ENCODE results near the gene ALDH16A1.
A peak's percentile ranks its signal among the peaks of the same experiment; 100 is the strongest.

The ALDH16A1 gene

DNA sequence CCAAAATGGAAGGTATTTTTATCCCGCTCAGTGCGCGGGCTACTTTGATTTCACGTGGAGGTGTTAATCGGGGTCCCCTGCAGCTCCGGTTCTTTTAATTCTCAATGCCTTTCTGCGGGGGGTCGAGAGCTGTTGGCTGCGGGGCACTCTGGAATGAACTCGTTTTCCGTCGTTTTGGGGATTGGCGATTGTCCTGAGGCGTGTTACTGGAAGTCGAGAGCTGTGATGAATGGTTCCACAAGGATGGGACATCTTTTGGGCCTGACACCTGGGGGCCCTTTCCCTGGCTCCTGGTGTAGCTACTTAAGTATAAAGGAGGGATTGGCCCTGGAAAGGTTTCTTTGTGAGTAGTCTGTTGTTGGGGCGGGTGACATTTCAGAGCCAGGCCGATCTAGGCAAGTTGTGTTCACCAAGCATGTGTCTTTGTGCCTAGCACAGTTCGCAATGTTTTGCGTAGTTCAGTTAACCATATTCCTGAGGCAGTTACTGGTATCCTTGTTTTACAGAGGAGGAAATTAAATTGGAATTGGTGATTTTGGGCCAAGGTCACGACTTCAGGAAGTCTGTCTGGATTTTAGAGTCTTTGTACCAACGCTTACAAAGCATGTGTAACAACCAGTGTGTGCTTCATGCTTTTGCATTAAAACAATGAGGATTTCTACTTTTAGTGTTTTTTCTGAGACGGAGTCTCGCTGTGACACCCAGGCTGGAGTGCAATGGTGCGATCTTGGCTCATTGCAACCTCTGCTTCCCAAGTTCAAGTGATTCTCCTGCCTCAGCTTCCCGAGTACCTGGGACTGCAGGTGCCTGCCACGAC, 35.2 kb downstream of the ALDH16A1 start:
- DNase-seq (ENCODE audit: low read depth, low spot score) = no peak

DNA sequence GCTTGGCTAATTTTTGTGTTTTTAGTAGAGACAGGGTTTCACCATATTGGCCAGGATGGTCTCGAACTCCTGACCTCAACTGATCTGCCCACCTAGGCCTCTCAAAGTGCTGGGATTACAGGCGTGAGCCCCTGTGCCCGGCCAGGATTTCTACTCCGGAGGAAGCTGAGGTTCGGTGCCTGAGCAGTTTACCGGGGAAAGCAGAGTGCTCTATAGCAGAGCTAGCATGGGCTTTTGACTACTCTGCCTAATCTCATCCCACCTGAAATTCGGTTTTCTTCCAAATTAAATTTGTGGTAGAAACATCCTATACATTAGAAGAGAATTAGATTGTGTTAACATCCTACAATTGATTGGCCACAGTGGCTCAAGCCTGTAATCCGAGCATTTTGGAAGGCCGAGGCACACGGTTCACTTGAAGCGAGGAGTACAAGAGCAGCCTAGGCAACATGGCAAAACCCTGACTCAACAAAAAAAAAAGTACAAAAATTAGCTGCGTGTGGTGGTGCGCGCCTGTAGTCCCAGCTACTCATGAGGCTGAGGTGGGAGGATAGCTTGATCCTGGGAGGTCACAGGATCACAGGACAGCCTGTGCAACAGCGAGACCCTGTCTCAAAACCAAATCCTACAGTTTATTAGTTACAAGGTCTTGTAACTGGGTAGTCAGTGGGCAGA, 36.0 kb downstream of the ALDH16A1 start:
- DNase-seq (ENCODE audit: low read depth, low spot score) = no peak

DNA sequence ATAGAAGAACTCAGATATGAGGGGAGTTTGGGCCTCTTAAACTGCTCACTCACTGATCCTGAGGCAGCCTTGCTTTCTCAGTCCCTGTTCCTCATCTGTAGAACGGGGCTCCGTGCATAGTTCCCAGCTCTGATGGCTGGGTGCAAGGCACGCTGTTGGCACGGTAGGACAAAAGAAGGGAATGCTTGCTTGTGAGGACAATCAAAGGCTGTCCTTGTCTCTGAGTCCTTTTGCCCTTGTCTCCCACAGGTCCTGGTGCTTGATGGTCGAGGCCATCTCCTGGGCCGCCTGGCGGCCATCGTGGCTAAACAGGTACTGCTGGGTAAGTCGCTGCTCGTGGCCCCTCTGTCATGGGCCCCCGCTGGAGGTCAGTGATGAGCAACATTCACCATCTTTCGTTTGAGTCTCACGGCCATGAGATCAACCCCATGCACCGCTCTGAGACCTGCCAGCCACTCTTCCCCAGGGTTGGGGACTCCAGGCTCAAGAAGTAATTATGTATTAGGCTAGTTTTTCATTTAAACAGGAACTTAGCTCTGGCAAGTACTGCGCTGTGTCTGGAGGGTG, 36.7 kb downstream of the ALDH16A1 start:
- no peak for DNase-seq (ENCODE audit: low read depth, low spot score)

DNA sequence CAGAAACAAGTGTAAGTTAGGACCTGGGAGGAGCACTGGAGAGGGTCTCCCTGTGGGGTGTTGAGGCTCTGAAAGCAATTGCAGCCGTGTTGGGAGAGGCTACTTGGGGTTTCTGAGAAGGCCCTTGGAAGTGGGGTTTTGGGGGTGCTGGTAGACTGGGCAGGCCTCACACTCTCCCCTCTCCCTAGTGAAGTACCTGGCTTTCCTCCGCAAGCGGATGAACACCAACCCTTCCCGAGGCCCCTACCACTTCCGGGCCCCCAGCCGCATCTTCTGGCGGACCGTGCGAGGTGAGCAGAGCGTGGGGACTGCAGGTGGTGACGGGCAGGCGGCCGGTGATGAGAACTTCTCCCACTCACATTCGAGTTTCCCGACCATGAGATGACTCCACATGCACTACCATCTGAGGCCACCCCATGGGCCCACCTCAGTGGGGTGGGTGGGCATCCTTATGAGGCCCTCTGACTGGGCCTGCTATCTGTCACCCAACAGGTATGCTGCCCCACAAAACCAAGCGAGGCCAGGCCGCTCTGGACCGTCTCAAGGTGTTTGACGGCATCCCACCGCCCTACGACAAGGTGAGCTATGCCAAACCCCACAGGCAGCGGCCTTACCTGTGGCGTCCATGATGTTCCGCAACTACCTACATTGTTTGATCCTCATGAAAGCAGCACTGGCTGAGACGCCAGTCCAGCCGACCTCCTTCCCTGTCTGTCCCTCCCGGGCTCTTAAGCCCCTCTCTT, 37.4 kb downstream of the ALDH16A1 start:
- no peak for DNase-seq (ENCODE audit: low read depth, low spot score)

DNA sequence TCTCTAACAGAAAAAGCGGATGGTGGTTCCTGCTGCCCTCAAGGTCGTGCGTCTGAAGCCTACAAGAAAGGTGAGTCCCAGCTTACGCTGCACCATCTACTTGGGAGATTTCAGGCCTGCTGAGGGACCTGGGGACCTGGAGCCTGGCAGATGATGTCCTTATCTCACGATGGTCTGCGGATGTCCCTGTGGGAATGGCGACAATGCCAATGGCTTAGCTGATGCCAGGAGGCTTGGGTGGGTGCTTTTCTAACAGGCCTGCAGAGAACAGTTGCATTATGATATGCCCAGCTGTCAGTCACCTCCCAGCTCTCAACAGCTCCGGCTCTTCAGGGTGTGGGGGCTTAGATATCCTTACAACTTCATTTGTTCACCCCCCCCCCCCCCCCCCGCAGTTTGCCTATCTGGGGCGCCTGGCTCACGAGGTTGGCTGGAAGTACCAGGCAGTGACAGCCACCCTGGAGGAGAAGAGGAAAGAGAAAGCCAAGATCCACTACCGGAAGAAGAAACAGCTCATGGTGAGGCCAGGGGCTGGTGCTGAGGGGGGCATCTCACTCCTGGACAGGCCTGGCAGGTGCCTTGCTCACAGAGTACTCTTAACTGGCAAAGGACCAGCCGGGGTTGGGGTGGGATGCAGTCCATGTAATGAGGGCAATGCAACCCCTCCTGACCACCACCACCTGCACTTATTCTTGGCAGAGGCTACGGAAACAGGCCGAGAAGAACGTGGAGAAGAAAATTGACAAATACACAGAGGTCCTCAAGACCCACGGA, 38.2 kb downstream of the ALDH16A1 start:
- DNase-seq (ENCODE audit: low read depth, low spot score) = no peak

DNA sequence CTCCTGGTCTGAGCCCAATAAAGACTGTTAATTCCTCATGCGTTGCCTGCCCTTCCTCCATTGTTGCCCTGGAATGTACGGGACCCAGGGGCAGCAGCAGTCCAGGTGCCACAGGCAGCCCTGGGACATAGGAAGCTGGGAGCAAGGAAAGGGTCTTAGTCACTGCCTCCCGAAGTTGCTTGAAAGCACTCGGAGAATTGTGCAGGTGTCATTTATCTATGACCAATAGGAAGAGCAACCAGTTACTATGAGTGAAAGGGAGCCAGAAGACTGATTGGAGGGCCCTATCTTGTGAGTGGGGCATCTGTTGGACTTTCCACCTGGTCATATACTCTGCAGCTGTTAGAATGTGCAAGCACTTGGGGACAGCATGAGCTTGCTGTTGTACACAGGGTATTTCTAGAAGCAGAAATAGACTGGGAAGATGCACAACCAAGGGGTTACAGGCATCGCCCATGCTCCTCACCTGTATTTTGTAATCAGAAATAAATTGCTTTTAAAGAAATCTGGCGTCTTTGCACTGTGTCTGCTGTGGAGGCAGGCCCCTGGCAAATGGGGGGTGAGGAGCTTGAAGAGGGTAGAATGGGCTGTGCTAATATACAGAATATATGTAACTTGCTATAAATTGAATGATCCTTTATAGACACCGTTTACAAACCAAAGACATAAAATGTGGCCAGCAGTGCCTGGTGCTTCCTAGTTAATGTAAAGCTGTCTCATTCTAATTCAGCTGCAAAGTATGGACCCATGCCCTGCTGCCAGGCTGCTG, 39.0 kb downstream of the ALDH16A1 start:
- no peak for DNase-seq (ENCODE audit: low read depth, low spot score)

DNA sequence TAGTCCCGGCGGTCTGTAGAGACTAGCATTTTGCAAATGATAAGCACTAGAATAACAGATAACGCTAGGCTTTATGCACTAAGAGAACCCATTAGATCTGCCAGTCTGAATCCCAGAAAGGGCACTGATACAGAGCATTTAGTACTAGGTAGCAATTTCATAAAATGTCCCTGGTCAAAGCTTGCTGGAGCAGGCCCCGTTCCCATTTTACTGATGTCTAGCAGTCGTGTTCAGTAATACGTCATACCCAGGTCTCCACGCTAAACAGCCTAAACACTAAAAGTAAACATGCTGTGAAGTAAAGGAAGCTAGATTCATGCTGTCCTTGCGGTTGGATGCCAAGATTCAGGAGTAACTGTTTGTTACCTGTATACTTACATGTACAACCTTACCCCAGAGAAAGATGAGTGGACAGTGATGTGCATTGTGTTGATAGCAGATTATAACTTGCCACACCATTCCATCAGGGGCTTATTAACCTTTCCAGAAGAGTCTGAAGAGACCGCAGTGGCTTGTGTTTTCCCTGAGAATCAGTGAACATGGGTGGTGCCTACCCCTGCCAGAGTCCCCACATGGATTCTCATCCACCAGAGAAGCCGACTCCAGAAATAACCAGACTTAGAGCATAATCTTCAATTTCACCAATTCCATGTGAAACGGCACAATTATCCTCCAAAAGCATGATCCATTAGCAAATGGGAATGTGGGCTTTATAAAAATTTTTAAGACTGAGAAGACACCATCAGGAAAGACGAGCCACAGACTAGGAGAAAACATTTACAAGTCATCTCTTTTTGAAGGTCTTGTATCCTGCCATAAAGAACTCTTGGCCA, 39.8 kb downstream of the ALDH16A1 start:
- DNase-seq (ENCODE audit: low read depth, low spot score) = no peak

DNA sequence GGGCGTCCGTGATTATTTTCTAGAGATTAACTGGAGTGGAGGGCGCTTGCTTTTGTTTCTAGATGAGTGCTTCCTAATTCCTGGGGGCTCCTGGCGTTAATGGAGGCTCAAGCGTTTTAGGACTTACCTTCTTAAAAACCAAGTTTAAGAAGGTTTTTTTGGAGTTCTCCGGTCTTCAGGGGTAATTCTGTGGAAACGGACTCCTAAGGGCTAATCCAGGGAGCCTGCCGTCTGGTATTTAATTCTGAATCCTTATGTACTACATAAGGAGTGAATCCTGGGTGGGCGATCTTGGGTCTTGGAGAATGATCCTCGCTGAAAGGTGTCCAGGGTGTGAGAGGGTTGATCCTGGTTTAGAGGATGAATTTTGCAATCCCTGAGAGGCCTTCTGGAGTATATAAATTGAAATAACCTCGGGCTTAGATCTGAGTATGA, 43.6 kb downstream of the ALDH16A1 start:
- DNase-seq (ENCODE audit: low read depth, low spot score) = no peak

DNA sequence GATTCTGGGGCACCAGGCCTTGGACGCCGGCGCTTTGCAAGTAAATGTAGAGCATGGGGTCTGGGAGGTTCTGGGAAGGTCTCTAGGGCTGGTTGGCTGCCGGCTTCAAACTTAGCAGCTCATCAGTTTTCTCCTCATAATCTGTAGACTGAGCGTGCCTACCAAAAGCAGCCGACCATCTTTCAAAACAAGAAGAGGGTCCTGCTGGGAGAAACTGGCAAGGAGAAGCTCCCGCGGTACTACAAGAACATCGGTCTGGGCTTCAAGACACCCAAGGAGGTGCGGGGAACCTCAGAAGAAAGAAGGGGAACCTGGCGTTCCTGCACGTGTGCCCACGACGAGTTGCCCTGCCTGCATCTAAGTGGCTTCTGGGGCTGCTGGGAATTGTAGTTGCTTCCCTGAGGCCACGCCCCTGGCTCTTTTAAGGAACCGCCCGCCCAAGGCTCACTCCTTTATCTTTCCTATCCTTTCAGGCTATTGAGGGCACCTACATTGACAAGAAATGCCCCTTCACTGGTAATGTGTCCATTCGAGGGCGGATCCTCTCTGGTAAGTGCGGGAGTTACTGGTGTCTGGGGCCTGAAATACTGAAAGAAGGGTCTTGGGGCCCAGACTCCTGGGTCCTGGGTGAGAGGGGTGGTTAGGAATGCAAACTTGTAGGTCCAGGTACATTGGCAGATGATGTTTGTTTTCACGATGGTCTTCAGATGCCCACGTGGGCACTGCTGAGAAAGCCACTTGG, 44.2 kb downstream of the ALDH16A1 start:
- DNase-seq (ENCODE audit: low read depth, low spot score) = no peak

DNA sequence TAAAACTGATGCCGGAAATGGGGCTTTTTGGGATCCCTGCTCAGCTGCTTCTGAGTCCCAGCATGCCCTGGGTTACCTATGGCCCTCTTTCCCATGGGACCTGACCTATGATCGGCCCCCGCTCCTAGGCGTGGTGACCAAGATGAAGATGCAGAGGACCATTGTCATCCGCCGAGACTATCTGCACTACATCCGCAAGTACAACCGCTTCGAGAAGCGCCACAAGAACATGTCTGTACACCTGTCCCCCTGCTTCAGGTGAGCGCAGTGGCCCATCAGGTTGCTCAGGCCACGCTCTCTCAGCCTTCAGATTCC, 44.7 kb downstream of the ALDH16A1 start:
- no peak for DNase-seq (ENCODE audit: low read depth, low spot score)

DNA sequence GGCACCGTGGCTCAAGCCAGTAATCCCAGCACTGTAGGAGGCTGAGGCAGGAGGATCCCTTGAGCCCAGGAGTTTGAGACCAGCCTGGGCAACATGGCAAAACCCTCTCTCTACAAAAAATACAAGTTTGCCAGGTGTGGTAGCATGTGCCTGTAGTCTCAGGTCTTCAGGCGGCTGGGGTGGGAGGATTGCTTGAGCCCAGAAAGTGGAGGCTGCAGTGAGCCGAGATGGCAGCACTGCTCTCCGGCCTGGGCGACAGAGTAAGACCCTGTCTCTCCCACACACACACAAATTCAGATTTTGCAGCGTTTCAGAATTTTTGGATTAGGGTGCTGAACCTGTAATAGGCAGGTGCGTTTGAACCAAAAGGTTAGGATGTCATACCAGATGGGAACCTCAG, 45.5 kb downstream of the ALDH16A1 start:
- no peak for DNase-seq (ENCODE audit: low read depth, low spot score)

DNA sequence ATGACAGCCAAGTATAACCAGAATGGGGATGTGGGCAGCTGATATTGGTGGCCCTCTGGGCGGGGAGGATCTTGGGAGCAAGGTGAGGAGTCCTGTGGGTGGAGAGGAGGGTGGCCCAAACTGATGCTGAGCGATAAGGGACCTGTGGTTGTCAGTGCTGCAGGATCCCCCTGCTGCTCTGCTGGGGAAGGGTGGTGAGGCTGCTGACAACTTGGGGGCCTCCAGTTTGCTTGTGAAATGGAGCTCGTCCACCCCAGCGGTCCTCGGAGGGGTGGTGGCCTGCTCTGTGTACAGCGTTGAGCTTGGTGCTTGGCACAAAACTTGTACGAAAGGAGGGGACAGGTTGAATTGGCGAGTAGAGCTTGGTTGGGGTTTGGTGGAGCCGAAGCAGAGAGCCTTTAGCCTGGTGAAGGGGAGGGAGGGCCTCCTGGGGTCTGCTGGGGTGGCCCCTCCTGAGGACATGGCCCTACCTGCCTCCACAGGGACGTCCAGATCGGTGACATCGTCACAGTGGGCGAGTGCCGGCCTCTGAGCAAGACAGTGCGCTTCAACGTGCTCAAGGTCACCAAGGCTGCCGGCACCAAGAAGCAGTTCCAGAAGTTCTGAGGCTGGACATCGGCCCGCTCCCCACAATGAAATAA, 46.1 kb downstream of the ALDH16A1 start:
- no peak for DNase-seq (ENCODE audit: low read depth, low spot score)

DNA sequence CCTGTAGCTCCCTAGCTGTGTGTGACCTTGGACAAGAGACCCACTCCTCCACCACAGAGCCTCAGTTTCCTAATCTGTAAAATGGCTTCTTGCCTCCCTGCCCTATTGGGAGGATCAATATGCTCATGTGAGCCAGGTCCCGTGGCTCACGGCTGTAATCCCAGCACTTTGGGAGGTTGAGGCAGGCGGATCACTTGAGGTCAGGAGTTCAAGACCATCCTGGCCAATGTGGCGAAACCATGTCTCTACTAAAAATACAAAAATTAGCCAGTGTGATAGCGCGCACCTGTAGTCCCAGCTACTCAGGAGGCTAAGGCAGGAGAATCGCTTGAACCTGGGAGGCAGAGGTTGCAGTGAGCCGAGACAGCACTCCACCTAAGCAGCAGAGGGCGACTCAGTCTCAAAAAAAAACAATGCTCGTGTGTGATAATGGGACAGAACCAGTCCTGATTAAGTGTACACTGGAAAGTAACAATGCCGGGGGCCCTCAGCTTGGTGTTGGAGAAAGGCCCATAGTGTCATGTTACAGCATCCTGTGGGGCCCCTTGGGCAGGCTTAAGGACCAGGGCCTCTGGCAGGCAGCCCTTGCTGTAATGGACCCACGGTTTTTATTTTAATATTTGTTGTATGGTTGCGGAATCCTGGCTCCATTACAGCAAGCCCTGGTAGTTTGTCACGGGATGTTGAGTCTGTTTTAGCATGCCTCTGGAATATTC, 50.0 kb downstream of the ALDH16A1 start:
- DNase-seq (ENCODE audit: low read depth, low spot score) = peak; percentile 36

DNA sequence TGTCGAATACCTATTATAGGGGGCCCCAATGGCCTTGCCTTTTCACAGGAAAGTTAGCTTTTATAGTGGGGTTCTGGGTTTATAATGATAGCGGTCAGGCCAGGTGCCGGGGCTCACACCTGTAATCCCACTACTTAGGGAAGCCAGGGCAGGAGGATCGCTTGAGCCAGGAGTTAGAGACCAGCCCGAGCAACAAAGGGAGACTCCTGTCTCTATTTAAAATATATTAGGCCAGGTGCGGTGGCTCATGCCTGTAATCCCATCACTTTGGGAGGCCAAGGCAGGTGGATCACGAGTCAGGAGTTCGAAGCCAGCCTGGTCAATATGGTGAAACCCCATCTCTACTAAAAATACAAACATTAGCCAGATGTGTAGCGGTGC, 50.5 kb downstream of the ALDH16A1 start:
- no peak for DNase-seq (ENCODE audit: low read depth, low spot score)

DNA sequence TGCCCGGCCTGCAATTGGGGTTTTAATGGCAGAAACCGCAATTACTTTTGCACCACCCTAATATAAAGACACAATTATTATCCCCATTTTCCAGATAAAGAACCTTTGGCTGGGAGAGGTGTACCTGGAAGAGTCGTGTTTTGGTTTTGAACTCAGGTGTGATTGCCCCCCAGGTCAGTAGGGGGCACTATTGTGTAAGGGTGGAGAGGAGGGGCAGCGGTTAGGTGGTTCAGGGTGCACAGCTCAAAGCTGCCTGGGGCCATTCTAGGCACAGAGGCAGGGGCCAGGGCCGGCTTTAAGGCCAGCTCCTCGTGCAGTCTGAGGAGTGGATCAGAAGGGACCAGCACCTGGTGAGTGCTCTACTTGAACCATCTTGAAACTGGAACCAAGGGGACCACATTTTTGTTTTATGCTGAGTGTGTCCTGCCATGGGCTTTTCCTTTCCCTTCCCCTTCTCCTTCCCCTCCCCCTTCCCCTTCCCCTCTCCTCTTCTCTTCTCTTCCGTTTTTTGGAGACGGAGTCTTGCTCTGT, 53.6 kb downstream of the ALDH16A1 start:
- no peak for DNase-seq (ENCODE audit: low read depth, low spot score)

DNA sequence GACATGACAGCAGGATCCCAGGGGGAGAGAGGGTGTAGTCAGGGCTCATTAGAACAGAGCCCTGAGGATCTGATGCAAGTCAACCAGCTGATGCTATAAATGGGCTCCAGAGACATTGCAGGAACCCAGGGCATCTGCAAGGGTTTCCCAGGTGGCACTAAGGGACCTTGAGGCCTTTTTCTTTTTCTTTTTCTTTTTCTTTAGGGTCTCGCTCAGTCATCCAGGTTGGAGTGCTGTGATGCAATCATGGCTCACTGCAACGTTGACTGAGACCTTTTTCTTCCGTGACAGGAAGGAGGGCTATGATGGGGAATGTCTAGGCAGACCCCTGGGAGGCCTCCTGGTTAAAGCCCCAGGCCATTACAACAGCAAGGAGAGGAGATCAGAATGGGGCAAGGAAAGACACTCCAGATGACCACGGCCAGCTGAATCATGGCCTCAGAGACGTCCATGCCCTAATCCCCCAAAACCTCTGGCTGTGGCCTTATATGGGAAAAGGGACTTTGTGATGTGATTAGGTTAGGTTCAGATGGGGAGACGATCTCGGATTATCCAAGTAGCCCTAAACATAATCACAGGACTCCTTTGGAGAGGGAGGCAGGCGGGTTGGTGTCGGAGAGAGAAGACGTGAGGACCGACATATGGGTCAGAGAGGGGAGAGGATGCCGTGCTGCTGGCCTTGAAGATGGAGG, 54.9 kb downstream of the ALDH16A1 start:
- DNase-seq (ENCODE audit: low read depth, low spot score) = no peak
